HepG2 (cell line): ENCODE data around the gene RPSA. TPM values are rescaled to one million over a fixed set of nuclear protein-coding genes. Genes with fewer than 3 reads are reported as not detected.

Experiments
- ATF6 ChIP-seq: sonication (generic); formaldehyde crosslinking; conservative IDR thresholded peaks from 2 replicates; pipeline ENCODE4 v1.4.0; 2020; ENCODE audit warnings: missing genetic modification reagents
- GMEB2 ChIP-seq: IDR thresholded peaks from 2 replicates; pipeline ENCODE4 v1.6.1; 2016; ENCODE audit warnings: missing biosample characterization, missing genetic modification reagents, low read depth
- HINFP ChIP-seq: sonication (generic); formaldehyde crosslinking; IDR thresholded peaks from 2 replicates; pipeline ENCODE4 v1.4.0; 2020; ENCODE audit warnings: low read depth, mild to moderate bottlenecking, missing genetic modification reagents
- HNF1A ChIP-seq, 2 experiments: sonication (generic) in 1 of 2; formaldehyde crosslinking in 1 of 2; IDR thresholded peaks; 2 replicates each; pipeline versions ENCODE4 v1.4.0 to v1.6.1; 2016 to 2020; ENCODE audit warnings: borderline replicate concordance in 1 of 2, low read depth in 1 of 2, mild to moderate bottlenecking in 1 of 2, missing genetic modification reagents in 1 of 2
- HOMEZ ChIP-seq: IDR thresholded peaks from 2 replicates; pipeline ENCODE4 v1.6.1; 2016; ENCODE audit warnings: low read depth
- NR2F2 ChIP-seq: IDR thresholded peaks from 2 replicates; pipeline ENCODE4 v1.6.1; 2012; ENCODE audit warnings: low read depth, inconsistent platforms, borderline replicate concordance
- SSRP1 ChIP-seq: IDR thresholded peaks from 2 replicates; pipeline ENCODE4 v1.6.1; 2016; ENCODE audit warnings: control low read depth
- TCF7L2 ChIP-seq: IDR thresholded peaks from 2 replicates; pipeline ENCODE4 v1.6.1; 2011; ENCODE audit warnings: mild to moderate bottlenecking, low read depth, low read length, moderate library complexity
- TGIF2 ChIP-seq: IDR thresholded peaks from 2 replicates; pipeline ENCODE4 v1.6.1; 2016; ENCODE audit warnings: control low read depth, missing compliant biosample characterization
- U2AF1 ChIP-seq: fragments of 200-400 bp; formaldehyde crosslinking; optimal IDR thresholded peaks from 2 replicates; pipeline ENCODE3; 2017; ENCODE audit warnings: mild to moderate bottlenecking, low read depth, low read length
- ZNF124 ChIP-seq: sonication (generic); formaldehyde crosslinking; IDR thresholded peaks from 2 replicates; pipeline ENCODE4 v1.4.0; 2020; ENCODE audit warnings: missing genetic modification reagents
- ZNF784 ChIP-seq: sonication (generic); formaldehyde crosslinking; IDR thresholded peaks from 2 replicates; pipeline ENCODE4 v1.5.1; 2020; ENCODE audit warnings: missing genetic modification reagents, mild to moderate bottlenecking, borderline replicate concordance
- ZSCAN30 ChIP-seq: sonication (generic); formaldehyde crosslinking; IDR thresholded peaks from 2 replicates; pipeline ENCODE4 v1.5.0; 2020; ENCODE audit warnings: mild to moderate bottlenecking, missing genetic modification reagents
- polyA plus RNA-seq, 8 experiments: library from polyadenylated mRNA; depleted of rRNA in 3 of 8; stranded (reverse) in 7 of 8; unstranded in 1 of 8; fragments of >200 nt; fragmentation: Illumina TruSeq in 4 of 8; extraction: Trizol in 4 of 8; gene quantifications; 2 replicates each; pipeline versions ENCODE4 v1.2.1 to v1.2.3, GENCODE V29; 2011 to 2016; ENCODE audit warnings: low read depth in 4 of 8, missing spikeins in 1 of 8, mixed read lengths in 1 of 8; ENCODE audit not compliant: insufficient read depth in 1 of 8
- total RNA-seq, 5 experiments: library from RNA; depleted of rRNA; stranded (reverse); fragments of >200 nt; fragmentation: Illumina TruSeq; extraction: Trizol; gene quantifications; 2 replicates each; pipeline ENCODE4 v1.2.3, GENCODE V29; 2016; ENCODE audit warnings: low read depth in 1 of 5

The RPSA gene
- total and polyA plus RNA-seq, 2 of the 13 experiments (the other 11 are each of a cell fraction or from before 2014, with no cell fraction given) = 1,683 to 3,226 TPM

GRCh38 chr3:39406368-39407258 lies at the start of gene RPSA (continued):
- TF ChIP-seq SSRP1 (CRISPR knock-in tag) = 0 out of 2 replicates have a peak, but pooled peaks have one; percentile 66
- no peak for TF ChIP-seq GMEB2 (CRISPR knock-in tag)
- no peak for TF ChIP-seq TCF7L2
- TF ChIP-seq ATF6 (CRISPR knock-in tag) = 0 out of 2 replicates have a peak, but pooled peaks have one; percentile 76
- TF ChIP-seq TGIF2 (CRISPR knock-in tag) = peak; percentile 85
- TF ChIP-seq NR2F2 = 0 out of 2 replicates have a peak, but pooled peaks have one; percentile 14
- peak; percentile 91 for TF ChIP-seq U2AF1
- TF ChIP-seq ZSCAN30 = no peak
- peak; percentile 30; the same call in 1 of the 2 replicates for TF ChIP-seq ZNF124 (CRISPR knock-in tag)
- no peak for TF ChIP-seq HOMEZ (CRISPR knock-in tag)
- TF ChIP-seq HINFP (CRISPR knock-in tag) = peak; percentile 28; the same call in 1 of the 2 replicates
- peak; percentile 86 for TF ChIP-seq ZNF784 (CRISPR knock-in tag)
- no peak for TF ChIP-seq HNF1A (IDR thresholded peaks at IDR 0.05; ENCODE audit: low read depth)
- TF ChIP-seq HNF1A (CRISPR knock-in tag; IDR thresholded peaks at IDR 0.05; ENCODE audit: borderline replicate concordance) = peak; percentile 68; the same call in 1 of the 2 replicates
